ENCODE measurements around the gene SLC6A19.

GRCh38 chr5:1182360-1182632 lies 19.1 kb upstream of the SLC6A19 start:
- no peak for TF ChIP-seq GATA2 (IDR thresholded peaks at IDR 0.05; ENCODE audit: low read depth, low read length)
- TF ChIP-seq GATA3 (IDR thresholded peaks at IDR 0.05; ENCODE audit: low read depth, low read length), result no peak
